ENCODE measurements around the gene GFAP.

GFAP gene

DNA sequence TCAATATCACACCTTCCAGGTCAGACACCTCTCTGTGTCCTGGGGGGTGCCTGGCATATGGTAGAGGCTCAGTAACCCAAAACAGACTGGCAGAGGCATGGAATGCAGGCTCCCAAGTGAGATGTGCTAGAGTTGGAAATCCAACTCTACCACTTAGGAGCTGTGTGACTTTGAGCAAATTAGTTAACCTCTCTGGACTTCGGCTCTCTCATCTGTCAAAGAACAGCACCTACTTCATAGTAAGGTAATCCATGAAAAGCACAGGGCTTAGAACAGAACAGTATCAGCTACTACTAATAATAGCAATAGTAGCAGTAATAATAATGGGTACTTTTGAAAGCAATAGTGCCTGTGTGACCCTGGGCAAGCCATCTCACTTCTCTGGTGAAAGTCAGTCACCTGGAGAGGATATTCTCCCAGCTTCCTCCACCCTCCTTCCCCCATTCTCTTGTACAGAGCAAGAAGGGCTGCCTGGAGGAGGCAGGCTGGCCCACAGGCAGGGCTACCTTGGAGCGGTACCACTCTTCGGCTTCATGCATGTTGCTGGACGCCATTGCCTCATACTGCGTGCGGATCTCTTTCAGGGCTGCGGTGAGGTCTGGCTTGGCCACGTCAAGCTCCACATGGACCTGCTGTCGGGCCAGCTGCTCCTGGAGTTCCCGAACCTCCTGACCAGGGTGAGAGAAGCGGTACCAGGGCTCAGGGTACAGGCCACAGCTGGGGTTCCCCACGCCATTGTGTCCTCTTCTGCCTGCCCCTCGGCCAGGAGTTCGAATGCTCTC is 2.3 kb downstream of the GFAP start:
- DNase-seq: no peak

- DNase-seq: peak; percentile 11
These were observed 3.9 kb downstream of the GFAP start for GRCh38 chr17:44911133-44912001.

GRCh38 chr17:44910231-44911106 is 4.8 kb downstream of the GFAP start:
- DNase-seq: no peak

DNA sequence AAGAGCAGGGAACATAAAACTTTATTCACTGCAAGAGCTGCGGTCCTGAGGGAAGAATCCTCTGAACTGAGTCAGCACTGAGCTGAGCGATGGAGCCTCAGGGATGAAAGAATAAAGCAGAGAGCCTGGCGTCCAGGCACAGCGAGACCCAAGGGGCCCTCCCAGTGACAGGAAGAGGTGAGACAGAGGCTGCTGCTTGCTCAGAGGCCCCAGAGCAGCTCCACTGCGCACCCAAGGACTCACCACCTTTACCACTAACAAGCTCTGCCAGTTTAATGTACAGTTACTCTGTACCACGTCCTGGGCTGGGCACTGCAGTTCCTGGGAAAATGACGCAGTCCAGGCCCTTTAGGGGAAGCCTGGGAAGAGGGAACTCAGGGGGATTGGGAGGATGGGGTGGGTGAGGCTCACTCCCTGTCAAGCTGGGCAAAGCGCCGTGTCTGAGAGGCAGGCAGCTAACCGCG is 5.6 kb downstream of the GFAP start:
- DNase-seq: no peak

GRCh38 chr17:44908761-44909326 is 6.5 kb downstream of the GFAP start:
- no peak for DNase-seq

DNA sequence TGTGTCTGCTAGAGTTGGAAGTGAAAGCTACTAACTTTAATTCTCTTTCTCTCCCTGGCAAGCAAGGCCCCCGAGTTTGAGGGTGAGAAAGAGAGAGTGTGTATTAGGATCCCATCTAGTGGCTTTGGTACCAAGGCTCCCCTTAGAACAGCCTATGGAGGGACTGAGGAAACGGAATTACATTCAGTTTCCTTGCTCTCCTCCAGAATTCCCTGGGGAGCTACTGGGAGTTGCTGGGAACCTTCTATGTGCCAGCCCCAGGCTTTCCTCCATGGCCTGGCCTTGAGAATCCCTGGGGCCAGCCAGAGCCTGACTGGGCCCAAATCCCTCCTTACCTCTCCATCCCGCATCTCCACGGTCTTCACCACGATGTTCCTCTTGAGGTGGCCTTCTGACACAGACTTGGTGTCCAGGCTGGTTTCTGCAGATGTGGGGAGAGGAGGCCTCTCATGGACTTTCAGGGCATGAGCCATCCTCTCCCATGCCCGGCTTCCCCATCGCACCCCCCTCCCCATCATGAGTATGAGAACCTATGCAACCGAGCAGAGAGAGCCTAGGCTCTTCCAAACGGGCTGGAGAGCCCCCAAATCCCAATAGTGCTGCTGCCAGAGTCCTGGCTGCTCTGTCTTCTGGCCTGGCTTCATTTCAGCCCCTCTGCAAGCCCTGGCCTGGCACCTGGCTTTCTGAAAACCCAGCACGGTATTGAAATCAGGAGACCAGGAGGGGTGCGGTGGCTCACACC is 7.4 kb downstream of the GFAP start:
- no peak for DNase-seq

DNA sequence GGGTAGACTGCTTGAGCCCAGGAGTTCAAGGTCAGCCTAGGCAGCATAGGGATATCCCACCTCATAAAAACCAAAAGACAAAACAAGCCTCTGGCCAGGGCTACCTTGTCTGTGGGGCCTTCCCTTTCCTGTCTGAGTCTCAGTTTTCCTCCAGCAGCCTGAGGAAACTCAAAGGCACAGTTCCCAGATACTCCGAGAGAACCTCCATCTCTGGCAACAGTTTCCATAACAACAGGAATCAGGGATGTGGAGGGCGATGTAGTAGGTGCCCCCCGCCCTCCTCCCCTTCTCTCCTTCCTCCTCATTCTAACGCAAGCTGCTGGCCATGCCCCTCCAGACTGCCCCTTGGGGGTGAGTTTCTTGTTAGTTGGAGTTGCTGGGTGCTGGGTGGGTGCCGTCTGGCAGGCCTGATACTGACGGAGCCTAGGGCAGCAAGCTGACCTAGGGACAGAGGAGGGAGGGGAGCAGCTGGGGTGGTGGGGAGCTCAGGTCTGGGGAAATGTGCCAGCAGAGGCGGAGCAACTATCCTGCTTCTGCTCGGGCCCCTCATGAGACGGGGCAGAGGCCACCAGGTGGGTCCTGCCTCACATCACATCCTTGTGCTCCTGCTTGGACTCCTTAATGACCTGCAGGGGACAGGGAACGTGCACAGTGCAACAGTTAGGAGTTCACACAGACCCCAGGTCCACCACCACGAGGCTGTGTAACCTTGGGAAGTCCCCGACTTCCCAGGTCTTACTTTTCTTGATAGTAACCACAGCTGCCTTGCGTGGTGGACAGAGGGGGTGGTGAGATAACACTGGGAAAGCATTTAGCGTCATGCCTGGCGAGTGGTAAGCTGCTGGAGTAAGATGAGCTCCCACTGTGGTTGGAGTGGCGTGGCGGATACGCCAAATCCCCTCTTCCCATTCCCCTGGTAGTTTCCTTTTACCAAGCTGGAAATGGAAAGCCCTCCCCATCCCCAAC is 8.3 kb downstream of the GFAP start:
- no peak for DNase-seq

DNA sequence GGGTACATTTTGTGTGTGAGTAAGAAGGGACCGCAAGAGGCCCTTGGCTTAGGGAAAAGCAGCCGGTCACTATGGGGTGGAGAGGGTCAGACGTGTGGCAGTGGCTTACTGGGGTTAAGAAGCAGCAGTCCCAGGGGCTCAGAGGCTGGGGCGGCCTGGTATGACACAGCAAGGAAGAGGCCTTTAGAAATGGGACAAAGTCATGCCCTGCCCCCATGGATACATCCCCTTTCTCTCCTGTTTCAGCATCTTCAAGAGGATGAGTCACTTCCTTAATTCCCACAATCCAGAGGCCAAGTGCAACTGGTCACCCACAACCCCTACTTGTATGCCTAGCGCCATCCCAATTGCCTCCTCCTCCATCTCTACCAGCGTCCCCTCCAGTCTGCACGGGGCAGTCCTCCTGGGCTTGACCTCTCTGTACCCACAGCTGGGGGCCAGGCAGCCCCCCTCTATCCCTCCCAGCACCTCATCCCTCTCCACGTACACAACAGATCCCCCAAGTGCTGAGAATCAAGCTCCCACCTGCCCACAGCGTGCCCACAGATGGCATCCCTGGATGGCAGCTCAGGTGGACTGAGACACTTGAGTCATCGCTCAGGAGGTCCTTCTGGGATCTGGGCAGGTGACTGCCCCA is 9.2 kb downstream of the GFAP start:
- DNase-seq: no peak

- DNase-seq: no peak
These were observed 10.0 kb downstream of the GFAP start for GRCh38 chr17:44905006-44906000.

DNA sequence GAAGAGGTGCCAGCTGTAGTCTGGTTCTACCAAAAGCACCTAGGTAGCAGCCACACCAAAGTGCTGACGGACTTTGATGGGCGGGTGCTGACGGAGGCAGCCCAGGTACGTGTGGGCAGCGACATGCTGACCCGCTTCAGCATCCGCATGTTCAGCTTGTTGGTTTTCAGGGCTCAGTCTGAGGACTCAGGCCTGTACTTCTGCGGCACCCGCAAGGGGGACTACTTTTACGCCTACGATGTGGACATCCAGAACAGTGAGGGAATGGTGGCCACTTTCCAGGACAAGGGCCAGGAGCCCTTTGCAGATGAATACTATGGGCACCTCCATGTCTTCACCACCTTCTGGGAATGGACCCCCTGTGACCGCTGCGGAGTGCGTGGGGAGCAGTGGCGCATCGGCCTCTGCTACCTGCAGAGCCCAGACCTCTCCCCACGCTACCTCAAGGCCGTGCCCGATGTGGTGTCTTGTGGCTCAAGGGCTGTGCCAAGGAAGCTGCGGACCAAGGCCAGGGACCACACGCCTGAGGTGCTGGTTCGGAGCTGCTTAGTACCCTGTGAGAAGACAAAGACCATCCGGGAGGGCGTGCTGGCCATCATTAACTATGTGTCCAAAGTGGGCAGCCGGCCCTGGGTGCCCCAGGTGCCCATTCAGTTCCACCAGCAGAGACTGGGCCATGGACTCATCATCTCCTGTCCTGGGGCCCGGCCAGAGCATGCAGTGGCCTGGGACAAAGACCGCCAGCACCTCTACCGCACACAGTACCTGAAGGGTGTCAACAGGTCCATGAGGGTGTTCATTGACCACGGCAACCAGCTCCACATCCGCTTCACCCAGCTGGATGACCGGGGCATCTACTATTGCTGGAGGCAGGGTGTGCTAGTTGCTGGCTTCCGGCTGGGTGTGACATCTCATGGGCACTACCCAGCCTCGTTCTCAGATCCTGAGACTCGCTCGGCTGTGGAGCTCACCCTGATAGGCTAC is 11.0 kb downstream of the GFAP start:
- no peak for DNase-seq

DNA sequence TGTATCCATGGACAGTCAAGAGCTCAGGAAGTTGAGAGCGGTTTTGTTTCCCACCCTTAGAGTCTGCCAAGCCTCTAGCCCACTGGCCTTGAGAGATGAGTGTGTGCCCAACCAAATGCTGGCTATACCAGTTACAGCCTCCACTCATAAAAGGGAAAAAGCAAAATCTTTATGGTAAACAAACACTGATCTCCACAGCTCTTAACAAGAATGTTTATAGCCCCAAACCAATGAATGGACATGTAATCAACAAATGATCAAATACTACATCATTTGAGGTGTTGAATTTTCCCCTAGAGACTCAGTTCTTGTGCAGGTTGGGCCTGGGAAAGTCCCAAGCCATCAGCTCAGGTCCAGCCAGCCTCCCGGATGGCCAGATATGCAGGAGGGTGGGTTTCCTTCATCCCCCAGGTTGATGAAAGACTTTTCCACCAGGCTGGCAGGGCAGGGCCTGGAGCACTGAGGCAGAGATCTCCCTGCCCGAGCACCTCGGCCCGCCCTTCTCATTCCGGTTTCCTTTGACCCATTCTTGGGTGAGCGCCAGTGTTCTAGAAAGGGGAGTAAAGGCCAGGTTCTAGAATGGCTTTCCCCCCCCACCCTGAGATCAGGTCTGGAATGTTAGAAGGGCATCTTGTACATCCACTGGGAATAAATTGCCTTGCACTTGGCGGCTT is 12.2 kb downstream of the GFAP start:
- DNase-seq: no peak

GRCh38 chr17:44902135-44902760 is 13.1 kb downstream of the GFAP start:
- DNase-seq: no peak

GRCh38 chr17:44901411-44901921 is 13.8 kb downstream of the GFAP start:
- no peak for DNase-seq

DNA sequence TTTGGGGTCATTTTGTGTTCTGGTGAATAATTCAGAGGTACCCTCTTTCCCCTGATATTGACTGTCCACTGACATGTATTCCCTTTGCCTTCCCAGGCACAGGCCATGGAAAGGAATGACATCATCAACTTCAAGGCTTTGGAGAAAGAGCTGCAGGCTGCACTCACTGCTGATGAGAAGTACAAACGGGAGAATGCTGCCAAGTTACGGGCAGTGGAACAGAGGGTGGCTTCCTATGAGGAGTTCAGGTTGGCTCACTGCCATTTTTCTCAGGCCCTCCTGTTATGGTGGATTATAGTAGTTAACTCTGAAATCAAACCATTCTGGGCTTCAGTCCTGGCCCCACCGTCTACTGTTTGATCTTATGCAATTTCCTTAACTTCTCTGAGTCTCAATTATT is 14.4 kb downstream of the GFAP start:
- no peak for DNase-seq

DNA sequence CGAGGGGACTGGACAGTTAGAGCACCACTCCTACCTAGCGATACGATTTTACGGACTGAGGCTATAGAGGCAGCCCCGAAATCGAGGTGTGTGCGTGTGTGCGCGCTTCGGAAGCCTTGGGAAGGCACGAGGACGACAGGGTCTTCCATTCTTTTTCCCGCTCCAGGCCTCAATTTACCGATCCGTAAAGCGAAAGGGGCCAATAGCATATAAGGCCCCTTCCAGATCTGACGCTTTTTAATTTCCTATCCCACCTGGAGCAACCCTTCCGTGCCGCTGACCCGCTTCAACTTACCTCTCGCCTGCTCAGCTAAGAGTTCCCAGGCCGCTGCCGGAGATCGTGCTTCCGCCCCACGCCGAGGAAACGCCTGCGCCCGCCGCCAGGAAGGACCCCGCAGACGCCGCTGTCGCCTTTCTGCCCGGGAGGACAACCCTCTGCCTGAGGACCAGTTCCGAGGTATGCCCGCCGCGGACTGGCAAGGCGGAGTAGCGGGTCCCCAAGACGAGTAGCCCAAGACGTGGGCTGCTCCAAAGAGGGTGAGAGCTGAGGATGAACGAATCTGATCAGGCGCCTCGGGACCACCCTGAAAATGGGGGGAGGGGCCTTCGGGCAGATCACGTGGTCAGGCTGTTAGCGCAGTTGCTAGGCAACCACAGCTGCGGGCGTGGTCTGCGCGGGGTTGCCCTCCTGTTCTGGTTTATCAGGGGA is 16.1 kb downstream of the GFAP start, which contains the start of gene EFTUD2:
TSS of gene EFTUD2 (minus strand) at position 372 of the 709 bp plus-strand sequence. CDS start 4,924 bp downstream, outside the sequence.
- peak; percentile 93 for DNase-seq

- DNase-seq: no peak
These were observed 16.6 kb downstream of the GFAP start for GRCh38 chr17:44898768-44899073.

All from effector CD8-positive, alpha-beta T cell (primary cell).